Psoas muscle (tissue), 8 donors: ENCODE data around the gene SPHK2. TPM values are rescaled to one million over a fixed set of nuclear protein-coding genes. Genes with fewer than 3 reads are reported as not detected.

Source experiments
- ATAC-seq, 4 donors: fragments of 200-7000 bp; cut with Tn5 transposase; one replicate each; pipeline ENCODE4 v1.9.1; 2020; ENCODE audit warnings: moderate library complexity in 3 of 4, mild to moderate bottlenecking in 2 of 4
- DNase-seq, 2 donors: peaks; one replicate each; pipeline ENCODE4 v3.0.0-alpha.2; 2020
- H3K27ac ChIP-seq: fragments of 200-600 bp; one replicate; pipeline ENCODE4 v1.8.0; 2022
- H3K27me3 ChIP-seq, 3 donors: fragments of 200-600 bp in 1 of 3; one replicate each; pipeline versions ENCODE4 v1.6.1 to v1.8.0; 2013 to 2022; ENCODE audit warnings: low read length in 2 of 3, mild to moderate bottlenecking in 2 of 3, moderate library complexity in 1 of 3; ENCODE audit not compliant: insufficient read depth in 3 of 3
- H3K36me3 ChIP-seq, 2 donors: fragments of 200-600 bp in 1 of 2; one replicate each; pipeline versions ENCODE4 v1.6.1 to v1.8.0; 2013 to 2022; ENCODE audit warnings: low read depth in 1 of 2, mild to moderate bottlenecking in 1 of 2, moderate library complexity in 1 of 2; ENCODE audit not compliant: insufficient read depth in 1 of 2
- H3K4me1 ChIP-seq: fragments of 200-600 bp; one replicate; pipeline ENCODE4 v1.8.0; 2022
- H3K4me3 ChIP-seq: fragments of 200-600 bp; one replicate; pipeline ENCODE4 v1.8.0; 2022; ENCODE audit warnings: mild to moderate bottlenecking
- H3K9me3 ChIP-seq: fragments of 200-600 bp; one replicate; pipeline ENCODE4 v1.8.0; 2022
- CTCF ChIP-seq: fragments of 200-600 bp; IDR thresholded peaks from one replicate; pipeline ENCODE4 v1.8.0; 2022; ENCODE audit warnings: antibody characterized with exemption
- WGBS, 3 donors: extraction: QIAGEN DNeasy Blood & Tissue Kit; methylation state at CpG; one replicate each; pipeline versions ENCODE4 v1.1.6 to v1.1.7; 2013; 5-methylcytosine and 5-hydroxymethylcytosine counted together
- intact Hi-C, 2 donors: fragments of 100-400 bp; cut with DNase I; formaldehyde crosslinking; loops; one replicate each; pipeline versions ENCODE4 v1.11.0 to v1.14.2; 2022
- polyA plus RNA-seq, 3 donors: library from polyadenylated mRNA; stranded (reverse); fragments of 200-250 nt; gene quantifications; one replicate each; pipeline ENCODE4 v1.2.3, GENCODE V29; 2013
- total RNA-seq, 4 donors: library from RNA; stranded (reverse); fragmentation: NEBNext Ultra II Directional in 2 of 4; extraction: Animal tissue kit (Norgen Biotek cat#: 25700) in 2 of 4; gene quantifications; one replicate each; pipeline versions ENCODE4 v1.2.1 to v1.2.4, GENCODE V29; 2021 to 2023
- donor health status: healthy with polysubstance abuse.
- donor health status: DM: no; HTN: no; CAD: no; lungs with moderate emphysema.
- donor health status: Bipolar disorder and iron deficiency.
- donor health status: healthy.
- donor health status: DM: yes; HTN: yes; CAD: no.
- donor health status: DM: no; HTN: no; CAD: no.
- donor health status: DM: no; HTN: no; CAD: no.
- donor health status: DM: yes; HTN: yes; CAD: no.

The SPHK2 gene
- total and polyA plus RNA-seq, 7 donors = 3.3 to 12.8 (median 5.0) TPM

- DNase-seq (no peak), ATAC-seq (no peak)
- Histone ChIP-seq H3K4me1 (no peaks in the 10 kb centered on the region), H3K9me3 (no peaks in the 10 kb centered on the region), H3K36me3 (no peaks in the 10 kb centered on the region), H3K27ac (no peak overlapping the region), H3K27me3 (no peaks in the 10 kb centered on the region), H3K4me3 (no peak overlapping the region)
- 84 to 89% (median 87%) methylated on average over 14 of the region's 14 CpGs for WGBS, 3 donors
- no peak for TF ChIP-seq CTCF
- intact Hi-C loops = no loop called here
These were observed 45.2 kb downstream of the SPHK2 start for GRCh38 chr19:48664476-48664875.

GRCh38 chr19:48665786-48666185, 46.5 kb downstream of the SPHK2 start:
- Histone ChIP-seq H3K9me3 (no peaks in the 10 kb centered on the region), H3K27ac (no peak overlapping the region), H3K27me3 (no peaks in the 10 kb centered on the region), H3K36me3 (no peaks in the 10 kb centered on the region), H3K4me3 (no peak overlapping the region), H3K4me1 (no peaks in the 10 kb centered on the region)
- DNase-seq = no peak
- intact Hi-C loops = no loop called here
- no peak for ATAC-seq
- WGBS, 3 donors = 85 to 92% (median 88%) methylated on average over 6 of the region's 6 CpGs
- TF ChIP-seq CTCF = no peak

- H3K9me3 ChIP-seq = no peaks in the 10 kb centered on the region
- H3K4me1 ChIP-seq = no peaks in the 10 kb centered on the region
- WGBS, 3 donors = 36 to 59% (median 53%) methylated on average over 3 of the region's 3 CpGs
- TF ChIP-seq CTCF = no peak
- ATAC-seq = no peak
- no peak for DNase-seq
- H3K4me3 ChIP-seq = no peak overlapping the region
- H3K36me3 ChIP-seq = no peaks in the 10 kb centered on the region
- no peaks in the 10 kb centered on the region for H3K27me3 ChIP-seq
- no peak overlapping the region for H3K27ac ChIP-seq
- intact Hi-C loops = no loop called here
These were observed 49.0 kb downstream of the SPHK2 start for GRCh38 chr19:48668332-48668731.

- H3K27ac ChIP-seq = no peak overlapping the region
- intact Hi-C loops = no loop called here
- no peak for TF ChIP-seq CTCF
- no peak for ATAC-seq
- WGBS, 3 donors = 95 to 97% (median 95%) methylated on average over 2 of the region's 2 CpGs
- H3K36me3 ChIP-seq = no peaks in the 10 kb centered on the region
- no peak overlapping the region for H3K4me3 ChIP-seq
- no peaks in the 10 kb centered on the region for H3K27me3 ChIP-seq
- no peaks in the 10 kb centered on the region for H3K4me1 ChIP-seq
- DNase-seq = no peak
- H3K9me3 ChIP-seq = no peaks in the 10 kb centered on the region
These were observed 49.5 kb downstream of the SPHK2 start for GRCh38 chr19:48668761-48669160.

- H3K36me3 ChIP-seq = no peaks in the 10 kb centered on the region
- H3K27me3 ChIP-seq = no peaks in the 10 kb centered on the region
- no peak for TF ChIP-seq CTCF
- H3K4me1 ChIP-seq = peaks cover 2% of the 10 kb centered on the region
- DNase-seq = no peak
- ATAC-seq = no peak
- H3K27ac ChIP-seq = no peak overlapping the region
- intact Hi-C loops = loop anchor here (10.0 kb wide), 2 partner anchors 165 to 175 kb away; partner anchors contain the start of gene HSD17B14 (in 1 of the 2)
- H3K9me3 ChIP-seq = no peaks in the 10 kb centered on the region
- no peak overlapping the region for H3K4me3 ChIP-seq
- WGBS, 3 donors = 60 to 80% (median 64%) methylated on average over 21 to 26 of the region's 26 CpGs
These were observed 50.8 kb downstream of the SPHK2 start for GRCh38 chr19:48669903-48670668.
